HepG2 (cell line): ENCODE measurements around the gene CYP17A1. TPM values are rescaled to one million over a fixed set of nuclear protein-coding genes. Genes with fewer than 3 reads are reported as not detected.

Experiments
- CREB1 ChIP-seq, 2 experiments: fragments of 450-650 bp in 1 of 2; IDR thresholded peaks; 2 replicates each; pipeline ENCODE4 v1.6.1; 2016 to 2017; ENCODE audit warnings: control low read depth in 1 of 2, mild to moderate bottlenecking in 1 of 2, missing compliant biosample characterization in 1 of 2, missing genetic modification characterization in 1 of 2
- DMAP1 ChIP-seq: IDR thresholded peaks from 2 replicates; pipeline ENCODE4 v1.6.1; 2016
- ETV5 ChIP-seq: IDR thresholded peaks from 2 replicates; pipeline ENCODE4 v1.6.1; 2018; ENCODE audit warnings: missing biosample characterization, missing genetic modification reagents, inconsistent platforms, borderline replicate concordance
- FOXM1 ChIP-seq: sonication (generic); formaldehyde crosslinking; IDR thresholded peaks from 2 replicates; pipeline ENCODE4 v1.5.0; 2020; ENCODE audit warnings: missing genetic modification reagents
- FOXP1 ChIP-seq, 2 experiments: fragments of 450-650 bp in 1 of 2; IDR thresholded peaks; 2 replicates each; pipeline ENCODE4 v1.6.1; 2017 to 2018; ENCODE audit warnings: antibody characterized with exemption in 1 of 2
- HMG20A ChIP-seq: IDR thresholded peaks from 2 replicates; pipeline ENCODE4 v1.6.1; 2016; ENCODE audit warnings: borderline replicate concordance
- HNF4G ChIP-seq, 2 experiments: sonication (generic) in 1 of 2; formaldehyde crosslinking in 1 of 2; IDR thresholded peaks; 2 replicates each; pipeline versions ENCODE4 v1.4.0 to v1.6.1; 2011 to 2020; ENCODE audit warnings: borderline replicate concordance in 2 of 2, low read depth in 2 of 2, mild to moderate bottlenecking in 2 of 2, low read length in 1 of 2, missing genetic modification reagents in 1 of 2, moderate library complexity in 1 of 2
- HNRNPL ChIP-seq: fragments of 200-400 bp; formaldehyde crosslinking; IDR thresholded peaks from 2 replicates; pipeline ENCODE4 v1.6.1; 2017; ENCODE audit warnings: mild to moderate bottlenecking, low read depth, low read length
- KMT2A ChIP-seq: sonication (generic); formaldehyde crosslinking; IDR thresholded peaks from 2 replicates; pipeline ENCODE4 v1.4.0; 2020; ENCODE audit warnings: missing genetic modification reagents
- MTF1 ChIP-seq: sonication (generic); formaldehyde crosslinking; IDR thresholded peaks from 2 replicates; pipeline ENCODE4 v1.5.0; 2020; ENCODE audit warnings: missing genetic modification reagents
- NAIF1 ChIP-seq: sonication (generic); formaldehyde crosslinking; IDR thresholded peaks from 2 replicates; pipeline ENCODE4 v1.5.0; 2020; ENCODE audit warnings: mild to moderate bottlenecking, missing genetic modification reagents, borderline replicate concordance
- PHF8 ChIP-seq: sonication (generic); formaldehyde crosslinking; IDR thresholded peaks from 2 replicates; pipeline ENCODE4 v1.5.0; 2020; ENCODE audit warnings: missing genetic modification reagents
- PLRG1 ChIP-seq: fragments of 450-650 bp; conservative IDR thresholded peaks from 2 replicates; pipeline ENCODE4 v1.6.1; 2016
- TBL1XR1 ChIP-seq: fragments of 150-350 bp; IDR thresholded peaks from 2 replicates; pipeline ENCODE4 v1.6.1; 2014; ENCODE audit warnings: borderline replicate concordance, low read length; ENCODE audit not compliant: partially characterized antibody
- TCF7 ChIP-seq: sonication (generic); IDR thresholded peaks from 2 replicates; pipeline ENCODE4 v1.6.1; 2016; ENCODE audit warnings: antibody characterized with exemption, low read depth
- ZC3H13 ChIP-seq: sonication (generic); formaldehyde crosslinking; IDR thresholded peaks from 2 replicates; pipeline ENCODE4 v1.8.1; 2023; ENCODE audit warnings: mild to moderate bottlenecking, missing genetic modification reagents, moderate library complexity
- ZNF10 ChIP-seq: sonication (generic); formaldehyde crosslinking; IDR thresholded peaks from 2 replicates; pipeline ENCODE4 v1.4.0; 2020; ENCODE audit warnings: mild to moderate bottlenecking, low read depth, missing genetic modification reagents, borderline replicate concordance
- ZNF124 ChIP-seq: sonication (generic); formaldehyde crosslinking; IDR thresholded peaks from 2 replicates; pipeline ENCODE4 v1.4.0; 2020; ENCODE audit warnings: missing genetic modification reagents
- ZNF354B ChIP-seq: sonication (generic); formaldehyde crosslinking; IDR thresholded peaks from 2 replicates; pipeline ENCODE4 v1.8.0; 2022; ENCODE audit warnings: mild to moderate bottlenecking, missing genetic modification reagents
- ZNF383 ChIP-seq: sonication (generic); formaldehyde crosslinking; IDR thresholded peaks from 2 replicates; pipeline ENCODE4 v1.4.0; 2020; ENCODE audit warnings: missing genetic modification reagents, mild to moderate bottlenecking, borderline replicate concordance
- ZNF441 ChIP-seq: sonication (generic); formaldehyde crosslinking; IDR thresholded peaks from 2 replicates; pipeline ENCODE4 v1.7.0; 2021; ENCODE audit warnings: missing genetic modification reagents, borderline replicate concordance
- ZNF703 ChIP-seq: sonication (generic); formaldehyde crosslinking; IDR thresholded peaks from 2 replicates; pipeline ENCODE4 v1.5.1; 2020; ENCODE audit warnings: missing genetic modification reagents, mild to moderate bottlenecking, moderate library complexity, borderline replicate concordance
- ZNF761 ChIP-seq: sonication (generic); formaldehyde crosslinking; conservative IDR thresholded peaks from 2 replicates; pipeline ENCODE4 v1.4.0; 2020; ENCODE audit warnings: mild to moderate bottlenecking, missing genetic modification reagents
- polyA plus RNA-seq, 8 experiments: library from polyadenylated mRNA; depleted of rRNA in 3 of 8; stranded (reverse) in 7 of 8; unstranded in 1 of 8; fragments of >200 nt; fragmentation: Illumina TruSeq in 4 of 8; extraction: Trizol in 4 of 8; gene quantifications; 2 replicates each; pipeline versions ENCODE4 v1.2.1 to v1.2.3, GENCODE V29; 2011 to 2016; ENCODE audit warnings: low read depth in 4 of 8, missing spikeins in 1 of 8, mixed read lengths in 1 of 8; ENCODE audit not compliant: insufficient read depth in 1 of 8
- total RNA-seq, 5 experiments: library from RNA; depleted of rRNA; stranded (reverse); fragments of >200 nt; fragmentation: Illumina TruSeq; extraction: Trizol; gene quantifications; 2 replicates each; pipeline ENCODE4 v1.2.3, GENCODE V29; 2016; ENCODE audit warnings: low read depth in 1 of 5
- TF ChIP-seq, protein P1 (sequence below): sonication (generic); formaldehyde crosslinking; IDR thresholded peaks from 2 replicates; pipeline ENCODE4 v1.5.0; 2020; ENCODE audit warnings: mild to moderate bottlenecking, missing genetic modification reagents
- TF ChIP-seq, protein P2 (sequence below): sonication (generic); formaldehyde crosslinking; IDR thresholded peaks from 2 replicates; pipeline ENCODE4 v1.9.0; 2021; ENCODE audit warnings: missing genetic modification reagents, mild to moderate bottlenecking, borderline replicate concordance
- TF ChIP-seq, protein P3 (sequence below): sonication (generic); formaldehyde crosslinking; IDR thresholded peaks from 2 replicates; pipeline ENCODE4 v1.5.1; 2020; ENCODE audit warnings: mild to moderate bottlenecking, missing genetic modification reagents, moderate library complexity

The CYP17A1 gene
- total and polyA plus RNA-seq, 2 of the 13 experiments (the other 11 are each of a cell fraction or from before 2014, with no cell fraction given): 0.13 to 1.1 TPM

DNA sequence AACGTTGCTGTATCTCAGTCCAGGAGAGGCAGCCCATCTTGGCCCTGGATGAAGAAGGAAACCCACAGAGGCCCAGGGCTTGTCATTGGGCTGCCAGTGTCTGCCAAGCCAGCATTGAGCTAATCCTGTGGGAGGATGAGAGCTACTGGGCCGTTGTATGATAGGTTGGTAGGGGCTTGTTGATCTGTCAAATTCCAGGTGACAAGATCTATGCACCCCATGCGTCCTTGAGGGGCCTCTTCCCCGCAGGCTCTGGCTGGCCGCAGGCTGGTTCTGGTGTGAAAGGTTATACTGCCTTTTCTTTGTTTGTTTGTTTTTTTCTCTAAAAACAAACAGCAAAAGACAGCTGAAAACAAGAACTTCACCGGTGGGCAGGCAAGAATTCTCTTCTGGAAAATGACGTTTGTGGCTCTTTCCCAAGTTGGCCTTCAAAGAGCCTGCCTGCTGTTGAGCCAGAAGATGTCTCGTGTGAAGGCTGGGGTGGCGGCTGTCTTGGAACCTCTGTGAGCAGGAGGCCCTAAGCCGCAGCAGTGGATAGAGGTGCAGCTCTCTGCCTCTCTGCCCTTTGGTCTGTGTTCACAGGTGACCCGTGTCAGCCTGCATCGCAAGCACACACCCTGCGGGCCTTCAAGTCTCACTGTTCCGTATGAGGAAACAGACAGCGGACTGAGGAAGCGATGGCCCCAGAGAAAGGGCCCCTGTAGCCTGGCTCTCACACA is 23.3 kb downstream of the CYP17A1 start (continued):
- no peak for TF ChIP-seq PLRG1
- TF ChIP-seq, protein P1, sequence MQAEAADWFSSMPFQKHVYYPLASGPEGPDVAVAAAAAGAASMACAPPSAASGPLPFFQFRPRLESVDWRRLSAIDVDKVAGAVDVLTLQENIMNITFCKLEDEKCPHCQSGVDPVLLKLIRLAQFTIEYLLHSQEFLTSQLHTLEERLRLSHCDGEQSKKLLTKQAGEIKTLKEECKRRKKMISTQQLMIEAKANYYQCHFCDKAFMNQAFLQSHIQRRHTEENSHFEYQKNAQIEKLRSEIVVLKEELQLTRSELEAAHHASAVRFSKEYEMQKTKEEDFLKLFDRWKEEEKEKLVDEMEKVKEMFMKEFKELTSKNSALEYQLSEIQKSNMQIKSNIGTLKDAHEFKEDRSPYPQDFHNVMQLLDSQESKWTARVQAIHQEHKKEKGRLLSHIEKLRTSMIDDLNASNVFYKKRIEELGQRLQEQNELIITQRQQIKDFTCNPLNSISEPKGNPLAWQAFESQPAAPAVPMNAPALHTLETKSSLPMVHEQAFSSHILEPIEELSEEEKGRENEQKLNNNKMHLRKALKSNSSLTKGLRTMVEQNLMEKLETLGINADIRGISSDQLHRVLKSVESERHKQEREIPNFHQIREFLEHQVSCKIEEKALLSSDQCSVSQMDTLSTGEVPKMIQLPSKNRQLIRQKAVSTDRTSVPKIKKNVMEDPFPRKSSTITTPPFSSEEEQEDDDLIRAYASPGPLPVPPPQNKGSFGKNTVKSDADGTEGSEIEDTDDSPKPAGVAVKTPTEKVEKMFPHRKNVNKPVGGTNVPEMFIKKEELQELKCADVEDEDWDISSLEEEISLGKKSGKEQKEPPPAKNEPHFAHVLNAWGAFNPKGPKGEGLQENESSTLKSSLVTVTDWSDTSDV (CRISPR knock-in tag): no peak
- no peak for TF ChIP-seq MTF1 (CRISPR knock-in tag)
- no peak for TF ChIP-seq FOXM1 (CRISPR knock-in tag)
- no peak for TF ChIP-seq ZNF124
- no peak for TF ChIP-seq TBL1XR1
- no peak for TF ChIP-seq DMAP1
- TF ChIP-seq, protein P2, sequence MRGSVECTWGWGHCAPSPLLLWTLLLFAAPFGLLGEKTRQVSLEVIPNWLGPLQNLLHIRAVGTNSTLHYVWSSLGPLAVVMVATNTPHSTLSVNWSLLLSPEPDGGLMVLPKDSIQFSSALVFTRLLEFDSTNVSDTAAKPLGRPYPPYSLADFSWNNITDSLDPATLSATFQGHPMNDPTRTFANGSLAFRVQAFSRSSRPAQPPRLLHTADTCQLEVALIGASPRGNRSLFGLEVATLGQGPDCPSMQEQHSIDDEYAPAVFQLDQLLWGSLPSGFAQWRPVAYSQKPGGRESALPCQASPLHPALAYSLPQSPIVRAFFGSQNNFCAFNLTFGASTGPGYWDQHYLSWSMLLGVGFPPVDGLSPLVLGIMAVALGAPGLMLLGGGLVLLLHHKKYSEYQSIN (CRISPR knock-in tag): no peak
- no peak; the same call in 1 of the 2 replicates for TF ChIP-seq NAIF1 (CRISPR knock-in tag)
- TF ChIP-seq CREB1 (IDR thresholded peaks at IDR 0.05): no peak
- TF ChIP-seq CREB1 (CRISPR knock-in tag; IDR thresholded peaks at IDR 0.05): 0 out of 2 replicates have a peak, but pooled peaks have one; percentile 20
- no peak for TF ChIP-seq FOXP1 (IDR thresholded peaks at IDR 0.05)
- peak; percentile 62; the same call in 1 of the 2 replicates for TF ChIP-seq FOXP1 (CRISPR knock-in tag; IDR thresholded peaks at IDR 0.05)
- no peak for TF ChIP-seq TCF7
- peak; percentile 87 for TF ChIP-seq HNF4G (IDR thresholded peaks at IDR 0.05; ENCODE audit: borderline replicate concordance, low read depth, low read length)
- TF ChIP-seq HNF4G (CRISPR knock-in tag; IDR thresholded peaks at IDR 0.05; ENCODE audit: borderline replicate concordance, low read depth): no peak
- TF ChIP-seq HNRNPL: no peak
- TF ChIP-seq PHF8 (CRISPR knock-in tag): peak; percentile 25; the same call in 1 of the 2 replicates
- no peak for TF ChIP-seq ZNF383
- no peak for TF ChIP-seq ZNF10 (CRISPR knock-in tag)
- peak; percentile 34; the same call in 1 of the 2 replicates for TF ChIP-seq ZNF441 (CRISPR knock-in tag)
- 0 out of 2 replicates have a peak, but pooled peaks have one; percentile 16 for TF ChIP-seq ZC3H13
- peak; percentile 34; the same call in 1 of the 2 replicates for TF ChIP-seq HMG20A (CRISPR knock-in tag)
- no peak for TF ChIP-seq ETV5 (CRISPR knock-in tag)
- TF ChIP-seq ZNF761 (CRISPR knock-in tag): 0 out of 2 replicates have a peak, but pooled peaks have one; percentile 65
- TF ChIP-seq ZNF703 (CRISPR knock-in tag): no peak
- TF ChIP-seq ZNF354B (CRISPR knock-in tag): no peak
- no peak for TF ChIP-seq KMT2A (CRISPR knock-in tag)
- TF ChIP-seq, protein P3, sequence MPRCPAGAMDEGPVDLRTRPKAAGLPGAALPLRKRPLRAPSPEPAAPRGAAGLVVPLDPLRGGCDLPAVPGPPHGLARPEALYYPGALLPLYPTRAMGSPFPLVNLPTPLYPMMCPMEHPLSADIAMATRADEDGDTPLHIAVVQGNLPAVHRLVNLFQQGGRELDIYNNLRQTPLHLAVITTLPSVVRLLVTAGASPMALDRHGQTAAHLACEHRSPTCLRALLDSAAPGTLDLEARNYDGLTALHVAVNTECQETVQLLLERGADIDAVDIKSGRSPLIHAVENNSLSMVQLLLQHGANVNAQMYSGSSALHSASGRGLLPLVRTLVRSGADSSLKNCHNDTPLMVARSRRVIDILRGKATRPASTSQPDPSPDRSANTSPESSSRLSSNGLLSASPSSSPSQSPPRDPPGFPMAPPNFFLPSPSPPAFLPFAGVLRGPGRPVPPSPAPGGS (CRISPR knock-in tag): no peak
